Ovary (tissue), 9 donors: ENCODE data around the gene RNU1-3. TPM values are rescaled to one million over a fixed set of nuclear protein-coding genes. Genes with fewer than 3 reads are reported as not detected.
"Not testable (repeated sequence)": the region's sequence is repeated elsewhere in the genome, so short reads cannot be mapped to it uniquely, and the experiment has no call there.

Source experiments
- DNase-seq, 5 donors: peaks; one replicate each; pipeline ENCODE4 v3.0.0-alpha.2; 2019 to 2020
- H3K27ac ChIP-seq, 2 donors: fragments of 200-600 bp; one replicate each; pipeline versions ENCODE4 v1.5.1 to v1.8.0; 2019 to 2022
- H3K27me3 ChIP-seq: fragments of 200-600 bp; one replicate; pipeline ENCODE4 v1.8.0; 2022
- H3K36me3 ChIP-seq: fragments of 200-600 bp; sonication (generic); one replicate; pipeline ENCODE4 v1.5.1; 2019
- H3K4me1 ChIP-seq: one replicate; pipeline ENCODE4 v1.8.1; 2013; ENCODE audit warnings: mild to moderate bottlenecking, moderate library complexity; ENCODE audit not compliant: insufficient read depth
- H3K4me3 ChIP-seq: fragments of 200-600 bp; sonication (generic); one replicate; pipeline ENCODE4 v1.5.1; 2017
- H3K9me3 ChIP-seq, 2 donors: fragments of 200-600 bp in 1 of 2; sonication (generic) in 1 of 2; one replicate each; pipeline versions ENCODE4 v1.5.1 to v1.8.1; 2013 to 2019; ENCODE audit warnings: mild to moderate bottlenecking in 1 of 2, moderate library complexity in 1 of 2
- EP300 ChIP-seq: sonication (generic); formaldehyde crosslinking; IDR thresholded peaks from one replicate; pipeline ENCODE4 v1.6.1; 2017; ENCODE audit warnings: antibody characterized with exemption
- POLR2A ChIP-seq: fragments of 450-650 bp; IDR thresholded peaks from one replicate; pipeline ENCODE4 v1.6.1; 2017; ENCODE audit warnings: antibody characterized with exemption, mild to moderate bottlenecking, moderate library complexity
- WGBS, 3 donors: extraction: QIAGEN DNeasy Blood & Tissue Kit in 1 of 3; methylation state at CpG; one replicate each; pipeline versions ENCODE4 v1.1.5 to v1.1.7; 2013 to 2017; 5-methylcytosine and 5-hydroxymethylcytosine counted together
- intact Hi-C, 4 donors: fragments of 100-400 bp; cut with DNase I; formaldehyde crosslinking; loops; one replicate each; pipeline versions ENCODE4 v1.11.0 to v1.15.1; 2022 to 2023
- polyA plus RNA-seq, 2 donors: library from polyadenylated mRNA; stranded (reverse); fragments of 200-250 nt in 1 of 2; fragments of 350-450 nt in 1 of 2; fragmentation: Illumina TruSeq in 1 of 2; extraction: RNeasy Lipid Tissue Mini Kit (QIAGEN cat#74804) in 1 of 2; gene quantifications; one replicate each; pipeline ENCODE4 v1.2.3, GENCODE V29; 2013 to 2014
- total RNA-seq, 7 donors: library from RNA; depleted of rRNA in 2 of 7; stranded (reverse); fragments of >200 nt in 2 of 7; fragmentation: NEBNext Ultra II Directional in 3 of 7; extraction: Animal tissue kit (Norgen Biotek cat#: 25700) in 3 of 7; gene quantifications; one replicate each; pipeline versions ENCODE4 v1.1.0 to v1.2.4, GENCODE V29; 2016 to 2023
- TF ChIP-seq, protein P1 (sequence below), 3 donors: fragments of 450-650 bp in 2 of 3; fragments of 200-600 bp in 1 of 3; IDR thresholded peaks; one replicate each; pipeline versions ENCODE4 v1.5.1 to v1.8.0; 2016 to 2022; ENCODE audit warnings: antibody characterized with exemption in 3 of 3, mild to moderate bottlenecking in 1 of 3
- donor health status: DM: no; HTN: no; CAD: no; lungs with moderate emphysema.
- donor health status: DM: no; HTN: no; CAD: no.
- donor health status: Bipolar disorder and iron deficiency.
- donor health status: DM: yes; HTN: yes; CAD: no.
- donor health status: DM: no; HTN: no; CAD: no.
- donor health status: DM: yes; HTN: yes; CAD: no.

Gene RNU1-3
- total and polyA plus RNA-seq, 9 donors = under 0.01 to 7,521 (median 3,807) TPM; not detected in 2

DNA sequence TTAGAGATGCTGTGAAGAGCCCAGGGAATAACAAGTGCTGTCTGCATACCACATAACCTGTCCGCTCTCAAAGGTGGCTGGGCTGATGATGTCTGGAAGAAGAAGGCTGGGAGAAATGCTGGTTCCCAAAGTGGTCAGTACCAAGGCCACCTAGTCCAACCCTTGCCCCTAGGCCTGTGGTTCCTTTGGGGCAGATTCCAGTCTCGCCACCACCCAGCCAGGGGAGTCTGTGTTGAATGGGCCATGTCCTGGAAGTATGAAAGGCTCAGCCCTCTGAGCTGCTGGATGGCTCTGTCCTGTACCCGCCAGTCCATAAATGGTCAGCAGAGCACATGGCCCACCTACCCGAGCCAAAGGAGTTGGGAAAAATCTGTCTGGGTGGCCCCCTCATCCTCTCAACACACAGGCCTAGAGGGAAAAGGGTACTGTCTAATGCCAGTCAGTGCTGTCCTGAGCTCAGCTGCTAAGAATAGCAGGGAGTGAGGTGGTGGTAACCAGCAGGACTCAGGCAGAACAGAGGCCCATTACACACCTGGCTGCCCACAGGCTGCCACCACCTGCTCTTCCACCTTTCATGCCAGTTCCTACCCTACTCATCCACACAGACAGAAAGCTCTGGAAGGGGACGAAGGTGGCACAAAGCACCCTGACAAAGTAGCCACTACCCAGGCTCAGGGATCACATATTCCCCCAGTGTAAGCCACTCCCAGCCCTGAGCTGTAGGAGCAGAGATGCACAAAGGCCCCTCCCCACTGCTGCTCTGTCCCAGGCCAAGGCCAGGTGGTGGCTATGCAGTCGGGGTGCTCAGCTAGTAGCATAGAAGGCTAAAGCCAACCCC, 28.6 kb downstream of the RNU1-3 start:
- H3K36me3 ChIP-seq, H3K4me1 ChIP-seq, H3K9me3 ChIP-seq, intact Hi-C loops, H3K4me3 ChIP-seq, H3K27me3 ChIP-seq, H3K27ac ChIP-seq: not testable (repeated sequence)
- WGBS, 3 donors = 79 to 86% (median 83%) methylated on average over 6 of the region's 6 CpGs
- peak in 3 of 5 donors; percentile 11 to 31 (median 18) for DNase-seq

DNA sequence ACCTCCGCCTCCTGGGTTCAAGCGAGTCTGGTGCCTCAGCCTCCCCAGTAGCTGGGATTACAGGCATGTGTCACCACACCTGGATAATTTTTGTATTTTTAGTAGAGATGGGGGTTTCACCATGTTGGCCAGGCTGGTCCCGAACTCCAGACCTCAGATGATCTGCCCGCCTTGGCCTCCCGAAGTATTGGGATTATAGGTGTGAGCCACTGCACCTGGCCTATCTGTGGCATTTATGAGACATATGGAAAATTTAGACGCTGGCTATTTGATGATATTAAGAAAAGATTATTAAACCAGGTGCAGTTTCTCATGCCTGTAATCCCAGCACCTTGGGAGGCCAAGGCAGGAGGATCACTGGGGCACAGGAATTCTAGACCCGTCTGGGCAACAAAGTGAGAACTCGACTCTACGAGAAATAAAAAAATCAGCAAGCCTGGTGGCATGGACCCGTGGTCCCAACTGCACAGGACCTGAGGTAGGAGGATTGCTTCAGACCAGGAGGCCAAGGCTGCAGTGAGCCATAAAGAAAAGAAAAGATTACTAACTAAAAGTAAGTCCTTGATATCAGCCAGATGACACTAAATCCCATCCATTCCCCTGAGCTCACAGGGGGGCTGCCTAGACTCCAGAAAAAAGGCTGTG, 30.1 kb downstream of the RNU1-3 start:
- H3K27me3 ChIP-seq, H3K36me3 ChIP-seq, H3K27ac ChIP-seq, intact Hi-C loops, H3K9me3 ChIP-seq, H3K4me1 ChIP-seq, H3K4me3 ChIP-seq: not testable (repeated sequence)
- WGBS, 3 donors = 85 to 89% (median 87%) methylated on average over 10 of the region's 10 CpGs
- DNase-seq = peak in 3 of 5 donors; percentile 12 to 28 (median 13)

DNA sequence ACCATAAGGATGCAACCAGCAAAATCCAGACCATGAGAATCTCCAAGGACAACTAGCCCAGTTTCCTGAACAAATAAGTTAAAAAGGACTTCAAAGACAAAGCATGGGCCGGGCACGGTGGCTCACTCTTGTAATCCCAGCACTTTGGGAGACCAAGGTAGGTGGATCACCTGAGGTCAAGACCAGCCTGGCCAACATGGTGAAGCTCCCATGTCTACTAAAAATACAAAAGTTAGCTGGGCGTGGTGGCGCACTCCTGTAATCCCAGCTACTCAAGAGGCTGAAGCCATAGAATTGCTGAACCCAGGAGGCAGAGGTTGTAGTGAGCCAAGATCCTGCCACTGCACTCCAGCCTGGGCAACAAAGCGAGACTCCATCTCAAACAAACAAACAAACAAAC, 30.8 kb downstream of the RNU1-3 start:
- H3K27me3 ChIP-seq, H3K9me3 ChIP-seq, H3K4me1 ChIP-seq, H3K4me3 ChIP-seq, H3K36me3 ChIP-seq, H3K27ac ChIP-seq, intact Hi-C loops: not testable (repeated sequence)
- peak in 2 of 5 donors; percentile 20 to 32 for DNase-seq
- 94 to 97% (median 97%) methylated on average over 5 of the region's 5 CpGs for WGBS, 3 donors

DNA sequence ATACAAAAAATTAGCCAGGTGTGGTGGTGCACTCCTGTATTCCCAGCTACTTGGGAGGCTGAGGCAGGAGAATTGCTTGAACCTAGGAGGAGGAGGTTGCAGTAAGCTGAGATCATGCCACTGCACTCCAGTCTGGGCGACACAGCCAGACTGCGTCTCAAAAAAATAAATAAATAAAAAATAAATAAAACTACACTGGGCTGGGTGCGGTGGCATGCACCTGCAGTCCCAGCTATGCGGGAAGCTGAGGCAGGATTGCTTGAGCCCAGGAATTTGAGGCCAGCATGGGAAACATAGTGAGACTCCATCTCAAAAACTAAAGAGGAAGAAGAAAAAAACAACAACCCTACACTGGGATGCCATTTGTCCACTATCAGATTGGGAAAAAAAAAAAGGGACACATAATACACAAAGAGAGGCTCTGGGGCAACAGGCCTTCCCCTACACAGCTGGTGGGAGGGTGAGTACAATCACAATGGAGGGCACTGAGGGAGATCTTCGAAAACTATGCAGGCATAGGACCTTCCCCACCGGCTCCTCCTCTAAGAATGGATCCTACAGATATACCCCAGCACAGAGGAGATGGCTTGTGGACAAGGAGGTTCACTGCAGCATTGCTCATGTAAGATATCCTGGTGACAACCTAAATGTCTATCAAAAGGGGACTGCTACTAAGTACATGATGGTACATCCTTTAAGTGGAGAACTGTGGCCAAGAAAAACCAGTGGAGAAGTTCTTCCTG, 33.0 kb downstream of the RNU1-3 start:
- H3K4me1 ChIP-seq, intact Hi-C loops, H3K27ac ChIP-seq, H3K4me3 ChIP-seq, H3K27me3 ChIP-seq, H3K9me3 ChIP-seq, H3K36me3 ChIP-seq: not testable (repeated sequence)
- WGBS, 3 donors = 93% methylated on average over 6 of the region's 6 CpGs
- DNase-seq = peak in 3 of 5 donors; percentile 7 to 24 (median 16)

DNA sequence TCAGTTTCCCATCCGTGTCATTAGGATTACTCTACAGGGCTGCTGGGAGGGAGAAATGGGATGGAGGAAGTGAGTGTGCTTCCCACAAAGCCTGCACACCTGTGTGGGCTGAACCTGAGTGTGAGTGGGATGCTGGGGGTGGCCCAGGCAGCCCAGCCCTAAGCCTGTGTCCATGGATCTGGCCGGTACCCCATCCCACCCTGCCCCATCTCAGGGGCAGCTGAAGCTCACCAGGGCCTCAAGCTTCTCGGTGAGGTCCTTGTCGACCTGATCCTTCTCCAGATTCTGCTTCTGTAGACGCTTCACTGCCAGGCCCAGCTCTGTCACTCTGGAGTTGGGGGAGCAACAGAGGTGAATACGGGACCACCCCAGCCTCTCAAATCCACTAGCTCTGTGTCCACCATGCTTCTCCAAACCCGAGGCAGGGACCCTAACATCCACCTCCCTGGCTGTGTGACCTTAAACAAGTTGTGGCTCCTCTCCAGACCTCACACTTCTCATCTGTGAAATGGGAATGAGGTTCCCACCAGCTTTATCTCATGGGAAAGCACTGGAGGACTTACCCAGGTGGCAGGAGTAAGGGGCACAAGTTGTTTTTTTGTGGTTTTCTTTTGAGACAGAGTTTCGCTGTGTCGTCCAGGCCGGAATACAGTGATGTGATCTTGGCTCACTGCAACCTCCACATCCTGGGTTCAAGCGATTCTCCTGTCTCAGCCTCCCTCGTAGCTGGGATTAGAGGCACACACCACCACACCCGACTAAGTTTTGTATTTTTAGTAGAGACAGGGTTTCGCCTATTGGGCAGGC, 34.5 kb downstream of the RNU1-3 start:
- H3K27me3 ChIP-seq, H3K27ac ChIP-seq, H3K9me3 ChIP-seq, H3K36me3 ChIP-seq, intact Hi-C loops, H3K4me1 ChIP-seq, H3K4me3 ChIP-seq: not testable (repeated sequence)
- DNase-seq = peak in 4 of 5 donors; percentile 7 to 34 (median 18)
- 89 to 92% (median 92%) methylated on average over 14 of the region's 14 CpGs for WGBS, 3 donors

- no peaks in the 10 kb centered on the region for H3K36me3 ChIP-seq
- DNase-seq = peak in 4 of 5 donors; percentile 8 to 36 (median 32)
Measured at GRCh38 chr1:16631248-16632043, 35.3 kb downstream of the RNU1-3 start.

More at GRCh38 chr1:16631248-16632043, 35.3 kb downstream of the RNU1-3 start:
- Histone ChIP-seq H3K27me3 (no peaks in the 10 kb centered on the region), H3K4me3 (no peak overlapping the region), H3K4me1 (no peaks in the 10 kb centered on the region), H3K27ac (no peak overlapping the region), H3K9me3 (no peaks in the 10 kb centered on the region)
- intact Hi-C loops = no loop called here
- TF ChIP-seq, protein P1, sequence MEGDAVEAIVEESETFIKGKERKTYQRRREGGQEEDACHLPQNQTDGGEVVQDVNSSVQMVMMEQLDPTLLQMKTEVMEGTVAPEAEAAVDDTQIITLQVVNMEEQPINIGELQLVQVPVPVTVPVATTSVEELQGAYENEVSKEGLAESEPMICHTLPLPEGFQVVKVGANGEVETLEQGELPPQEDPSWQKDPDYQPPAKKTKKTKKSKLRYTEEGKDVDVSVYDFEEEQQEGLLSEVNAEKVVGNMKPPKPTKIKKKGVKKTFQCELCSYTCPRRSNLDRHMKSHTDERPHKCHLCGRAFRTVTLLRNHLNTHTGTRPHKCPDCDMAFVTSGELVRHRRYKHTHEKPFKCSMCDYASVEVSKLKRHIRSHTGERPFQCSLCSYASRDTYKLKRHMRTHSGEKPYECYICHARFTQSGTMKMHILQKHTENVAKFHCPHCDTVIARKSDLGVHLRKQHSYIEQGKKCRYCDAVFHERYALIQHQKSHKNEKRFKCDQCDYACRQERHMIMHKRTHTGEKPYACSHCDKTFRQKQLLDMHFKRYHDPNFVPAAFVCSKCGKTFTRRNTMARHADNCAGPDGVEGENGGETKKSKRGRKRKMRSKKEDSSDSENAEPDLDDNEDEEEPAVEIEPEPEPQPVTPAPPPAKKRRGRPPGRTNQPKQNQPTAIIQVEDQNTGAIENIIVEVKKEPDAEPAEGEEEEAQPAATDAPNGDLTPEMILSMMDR (IDR thresholded peaks at IDR 0.05) = no peak
- TF ChIP-seq POLR2A (peak; percentile 12), EP300 (no peak)
- WGBS, 3 donors = 88 to 90% (median 89%) methylated on average over 20 of the region's 20 CpGs
